ENCODE data around the gene B2M.

Gene B2M

DNA sequence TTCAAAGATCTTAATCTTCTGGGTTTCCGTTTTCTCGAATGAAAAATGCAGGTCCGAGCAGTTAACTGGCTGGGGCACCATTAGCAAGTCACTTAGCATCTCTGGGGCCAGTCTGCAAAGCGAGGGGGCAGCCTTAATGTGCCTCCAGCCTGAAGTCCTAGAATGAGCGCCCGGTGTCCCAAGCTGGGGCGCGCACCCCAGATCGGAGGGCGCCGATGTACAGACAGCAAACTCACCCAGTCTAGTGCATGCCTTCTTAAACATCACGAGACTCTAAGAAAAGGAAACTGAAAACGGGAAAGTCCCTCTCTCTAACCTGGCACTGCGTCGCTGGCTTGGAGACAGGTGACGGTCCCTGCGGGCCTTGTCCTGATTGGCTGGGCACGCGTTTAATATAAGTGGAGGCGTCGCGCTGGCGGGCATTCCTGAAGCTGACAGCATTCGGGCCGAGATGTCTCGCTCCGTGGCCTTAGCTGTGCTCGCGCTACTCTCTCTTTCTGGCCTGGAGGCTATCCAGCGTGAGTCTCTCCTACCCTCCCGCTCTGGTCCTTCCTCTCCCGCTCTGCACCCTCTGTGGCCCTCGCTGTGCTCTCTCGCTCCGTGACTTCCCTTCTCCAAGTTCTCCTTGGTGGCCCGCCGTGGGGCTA, at the start of gene B2M, which contains the start of gene PATL2:
TSS of gene B2M (plus strand) at position 422 of the 647 bp plus-strand sequence. CDS start at position 452, 30 bp downstream.
TSS of gene PATL2 (minus strand) at position 228 of the 647 bp plus-strand sequence. CDS start 34,833 bp downstream, outside the sequence.
- TF ChIP-seq, protein P1, sequence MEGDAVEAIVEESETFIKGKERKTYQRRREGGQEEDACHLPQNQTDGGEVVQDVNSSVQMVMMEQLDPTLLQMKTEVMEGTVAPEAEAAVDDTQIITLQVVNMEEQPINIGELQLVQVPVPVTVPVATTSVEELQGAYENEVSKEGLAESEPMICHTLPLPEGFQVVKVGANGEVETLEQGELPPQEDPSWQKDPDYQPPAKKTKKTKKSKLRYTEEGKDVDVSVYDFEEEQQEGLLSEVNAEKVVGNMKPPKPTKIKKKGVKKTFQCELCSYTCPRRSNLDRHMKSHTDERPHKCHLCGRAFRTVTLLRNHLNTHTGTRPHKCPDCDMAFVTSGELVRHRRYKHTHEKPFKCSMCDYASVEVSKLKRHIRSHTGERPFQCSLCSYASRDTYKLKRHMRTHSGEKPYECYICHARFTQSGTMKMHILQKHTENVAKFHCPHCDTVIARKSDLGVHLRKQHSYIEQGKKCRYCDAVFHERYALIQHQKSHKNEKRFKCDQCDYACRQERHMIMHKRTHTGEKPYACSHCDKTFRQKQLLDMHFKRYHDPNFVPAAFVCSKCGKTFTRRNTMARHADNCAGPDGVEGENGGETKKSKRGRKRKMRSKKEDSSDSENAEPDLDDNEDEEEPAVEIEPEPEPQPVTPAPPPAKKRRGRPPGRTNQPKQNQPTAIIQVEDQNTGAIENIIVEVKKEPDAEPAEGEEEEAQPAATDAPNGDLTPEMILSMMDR (IDR thresholded peaks at IDR 0.05; ENCODE audit: low read depth, low read length): no peak
- DNase-seq (ENCODE audit: low read depth in 2 of 2): peak; percentile 98
- peak within 1 kb of the TSS; percentile 68 to 99 for H3K4me3 ChIP-seq (replicated peaks in 1 of 2; ENCODE audit: low read depth in 2 of 2, low read length in 2 of 2)

DNA sequence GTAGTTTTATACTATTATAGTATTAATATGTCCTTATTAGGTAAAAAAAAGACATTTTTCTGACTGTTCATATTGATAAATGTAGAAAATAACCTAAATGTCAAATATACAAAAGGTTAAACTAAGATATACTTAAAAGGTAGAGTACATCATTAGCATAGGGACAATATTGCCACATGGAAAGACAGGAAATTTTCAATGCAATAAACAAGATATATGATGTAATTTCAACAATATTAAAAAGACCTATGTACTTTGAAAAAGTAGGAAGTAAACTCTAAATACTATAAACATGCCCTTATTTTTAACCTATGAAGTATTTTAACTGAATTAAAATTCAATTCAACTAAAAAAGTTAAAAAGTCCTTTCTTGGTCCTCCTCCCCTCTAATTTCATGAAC, 49.7 kb upstream of the B2M start:
- no peak overlapping the region for H3K4me3 ChIP-seq (replicated peaks in 1 of 2; ENCODE audit: low read depth in 2 of 2, low read length in 2 of 2)
- no peak for DNase-seq (ENCODE audit: low read depth in 2 of 2)
- TF ChIP-seq, protein P1 (IDR thresholded peaks at IDR 0.05; ENCODE audit: low read depth, low read length): no peak

DNA sequence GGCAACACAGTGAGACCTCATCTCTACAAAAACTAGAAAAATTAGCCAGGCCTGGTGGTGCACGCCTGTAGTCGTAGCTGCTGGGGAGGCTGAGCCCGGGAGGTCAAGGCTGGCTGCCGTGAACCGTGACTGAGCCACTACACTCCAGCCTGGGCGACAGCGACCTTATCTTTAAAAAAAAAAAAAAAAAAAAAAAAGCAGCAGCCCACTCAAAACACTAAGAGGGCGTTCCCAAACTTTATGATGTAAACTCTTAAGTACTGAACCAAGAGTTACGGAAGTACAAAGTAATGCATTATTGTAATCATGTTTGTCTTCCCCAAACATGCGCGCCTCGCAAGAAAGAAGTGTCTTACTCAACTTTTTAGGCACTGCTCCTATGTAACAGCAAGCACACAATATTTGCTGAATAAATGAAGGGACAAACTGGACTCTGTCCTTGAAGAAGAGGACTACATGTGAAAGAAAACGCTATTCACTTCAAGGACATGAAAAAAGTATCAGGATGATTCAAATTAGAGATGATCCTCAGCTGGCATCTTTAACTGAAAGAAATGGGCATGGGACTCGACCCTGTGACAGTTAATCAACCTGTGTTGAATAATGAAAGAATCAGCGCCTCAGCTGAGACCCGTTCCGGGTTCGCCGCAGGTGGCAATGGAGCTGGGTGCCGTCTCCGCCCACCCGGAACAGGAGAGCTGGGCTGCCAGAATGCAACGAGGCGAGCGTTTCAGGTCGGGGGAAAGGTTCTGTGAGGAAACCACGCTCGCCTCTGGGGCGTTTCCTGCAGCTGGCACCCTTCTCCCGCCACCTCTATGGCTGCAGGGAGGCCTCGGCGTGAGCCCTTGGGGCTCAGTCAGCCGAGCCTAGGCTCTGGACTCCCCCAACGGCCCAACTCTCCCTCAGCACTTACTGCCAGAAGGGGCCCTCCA, 48.6 kb upstream of the B2M start:
- peak overlapping the region; percentile 97 to 100 for H3K4me3 ChIP-seq (replicated peaks in 1 of 2; ENCODE audit: low read depth in 2 of 2, low read length in 2 of 2)
- TF ChIP-seq, protein P1 (IDR thresholded peaks at IDR 0.05; ENCODE audit: low read depth, low read length): no peak
- peak; percentile 59 to 68 for DNase-seq (ENCODE audit: low read depth in 2 of 2)

DNA sequence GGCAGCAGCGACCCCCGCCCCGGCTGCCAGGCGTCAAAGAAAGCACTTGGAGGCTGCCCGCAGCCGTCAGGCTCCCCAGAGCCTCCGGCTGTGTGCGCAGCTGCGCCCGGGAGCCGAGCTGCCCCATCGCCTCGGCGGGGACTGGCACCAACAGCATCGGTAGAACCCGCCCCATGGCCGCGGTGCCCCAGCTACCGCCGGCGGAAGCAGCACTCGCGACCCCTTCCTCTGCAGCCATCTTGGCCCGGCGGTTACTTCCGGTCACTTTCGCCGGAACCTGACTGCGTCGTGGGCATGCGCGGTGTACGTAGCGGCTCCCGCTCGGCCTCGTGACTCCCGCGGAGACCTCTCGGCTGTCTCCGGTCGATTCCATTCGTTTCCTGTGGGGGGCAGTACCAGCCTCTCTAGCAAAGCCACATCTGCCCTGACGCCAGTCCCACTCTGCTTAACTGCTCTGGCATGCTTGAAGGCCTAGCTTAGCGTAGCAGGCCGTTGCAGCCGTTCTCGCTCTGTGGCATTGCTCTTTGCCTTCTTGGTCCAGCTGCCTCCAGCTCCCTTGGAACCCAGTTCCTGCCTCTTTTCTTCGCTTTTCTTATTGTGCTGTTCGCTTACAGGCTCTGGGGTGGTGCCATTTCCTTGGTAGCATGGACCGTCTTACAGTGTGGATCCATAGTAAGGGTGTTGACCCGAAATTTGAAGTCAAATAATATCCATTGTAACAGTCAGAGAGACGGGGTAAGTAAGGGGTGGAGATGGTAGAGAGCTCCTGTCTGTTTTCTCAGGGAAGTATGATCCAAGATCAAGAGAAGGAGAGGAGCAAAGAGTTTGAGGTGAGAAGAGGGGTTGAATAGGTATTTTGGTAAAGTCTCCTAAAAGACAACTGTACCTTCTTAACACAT, 47.7 kb upstream of the B2M start, which contains the start of gene SPG11:
TSS of gene SPG11 (minus strand) at position 253 of the 899 bp plus-strand sequence. CDS start at position 238, 15 bp downstream.
- DNase-seq (ENCODE audit: low read depth in 2 of 2): peak; percentile 99
- TF ChIP-seq, protein P1 (IDR thresholded peaks at IDR 0.05; ENCODE audit: low read depth, low read length): peak; percentile 90
- peak within 1 kb of the TSS; percentile 97 to 100 for H3K4me3 ChIP-seq (replicated peaks in 1 of 2; ENCODE audit: low read depth in 2 of 2, low read length in 2 of 2)

DNA sequence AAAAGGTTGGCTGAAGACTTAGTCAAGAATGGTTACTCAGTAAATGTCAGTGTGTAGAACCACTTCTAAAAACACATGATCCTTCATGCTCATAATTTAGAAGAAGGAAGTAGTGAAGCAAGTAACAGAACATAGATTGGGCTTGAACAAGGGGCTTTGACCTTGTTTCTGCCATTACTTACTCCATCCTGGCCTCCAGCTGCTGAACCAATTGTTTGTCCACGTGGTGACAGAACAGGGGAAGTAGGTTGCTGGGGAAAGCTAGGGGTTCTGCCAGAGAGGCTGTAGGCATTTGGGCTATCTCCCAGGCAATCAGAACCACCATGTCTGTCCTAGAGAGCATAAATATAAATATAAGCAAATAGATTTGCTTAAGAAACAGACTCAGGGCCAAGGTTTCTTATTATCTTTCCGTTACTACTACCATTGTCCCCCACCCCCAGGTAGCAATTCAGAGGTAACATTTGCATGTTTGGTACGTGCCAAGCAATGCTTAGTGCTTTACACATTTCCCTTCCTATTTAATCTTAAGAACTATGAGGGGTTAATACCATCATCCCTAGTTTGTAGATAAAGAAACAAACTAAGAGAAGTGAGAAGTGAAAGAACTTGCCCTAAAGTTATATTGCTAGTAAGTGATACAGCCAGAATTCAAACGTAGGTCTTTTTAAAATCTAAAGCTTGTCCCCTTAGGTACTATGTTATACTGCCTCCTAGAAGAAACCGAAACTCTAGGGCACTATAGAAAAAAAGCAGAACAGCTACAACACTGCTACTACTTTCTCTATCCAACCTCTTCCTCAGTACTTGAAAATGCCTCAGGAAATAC, 44.9 kb upstream of the B2M start:
- TF ChIP-seq, protein P1 (IDR thresholded peaks at IDR 0.05; ENCODE audit: low read depth, low read length): no peak
- H3K4me3 ChIP-seq (replicated peaks in 1 of 2; ENCODE audit: low read depth in 2 of 2, low read length in 2 of 2): no peak overlapping the region
- DNase-seq (ENCODE audit: low read depth in 2 of 2): no peak

Data from cardiac fibroblast (primary cell).